Mucosa of descending colon (tissue), 3 donors: ENCODE results near the gene CACNA1D. TPM values are rescaled to one million over a fixed set of nuclear protein-coding genes. Genes with fewer than 3 reads are reported as not detected.

ENCODE experiments used
- ATAC-seq: fragments of 200-7000 bp; cut with Tn5 transposase; one replicate; pipeline ENCODE4 v1.9.1; 2020; ENCODE audit warnings: mild to moderate bottlenecking, moderate library complexity
- DNase-seq, 3 donors: peaks; one replicate each; pipeline ENCODE4 v3.0.0-alpha.2; 2020
- H3K36me3 ChIP-seq: fragments of 200-600 bp; one replicate; pipeline ENCODE4 v1.8.0; 2021; ENCODE audit warnings: low read depth, mild to moderate bottlenecking
- H3K4me1 ChIP-seq: fragments of 200-600 bp; one replicate; pipeline ENCODE4 v1.8.0; 2021; ENCODE audit warnings: low read depth, mild to moderate bottlenecking
- H3K4me3 ChIP-seq: fragments of 200-600 bp; one replicate; pipeline ENCODE4 v1.8.0; 2021; ENCODE audit warnings: mild to moderate bottlenecking
- H3K9me3 ChIP-seq: fragments of 200-600 bp; one replicate; pipeline ENCODE4 v1.8.0; 2021; ENCODE audit warnings: mild to moderate bottlenecking
- intact Hi-C, 2 donors: fragments of 100-400 bp; cut with DNase I in 1 of 2; cut with micrococcal nuclease in 1 of 2; formaldehyde crosslinking; loops; one replicate each; pipeline versions ENCODE4 v1.11.0 to v1.11.1; 2022; cut with DNase I, micrococcal nuclease
- total RNA-seq, 3 donors: library from RNA; stranded (reverse); fragmentation: NEBNext Ultra II Directional in 2 of 3; extraction: Animal tissue kit (Norgen Biotek cat#: 25700) in 2 of 3; gene quantifications; one replicate each; pipeline versions ENCODE4 v1.2.1 to v1.2.4, GENCODE V29; 2021 to 2023
- TF ChIP-seq, protein P1 (sequence below): fragments of 200-600 bp; IDR thresholded peaks from one replicate; pipeline ENCODE4 v1.8.0; 2022; ENCODE audit warnings: antibody characterized with exemption, mild to moderate bottlenecking
- donor health status: DM: no; HTN: no; CAD: no; lungs with moderate emphysema.
- donor health status: DM: no; HTN: no; CAD: no.
- donor health status: DM: no; HTN: yes; CAD: no.

The CACNA1D gene
- total RNA-seq, 3 donors from 2014 or later, result 13.8 to 38.1 (median 22.2) TPM

DNA sequence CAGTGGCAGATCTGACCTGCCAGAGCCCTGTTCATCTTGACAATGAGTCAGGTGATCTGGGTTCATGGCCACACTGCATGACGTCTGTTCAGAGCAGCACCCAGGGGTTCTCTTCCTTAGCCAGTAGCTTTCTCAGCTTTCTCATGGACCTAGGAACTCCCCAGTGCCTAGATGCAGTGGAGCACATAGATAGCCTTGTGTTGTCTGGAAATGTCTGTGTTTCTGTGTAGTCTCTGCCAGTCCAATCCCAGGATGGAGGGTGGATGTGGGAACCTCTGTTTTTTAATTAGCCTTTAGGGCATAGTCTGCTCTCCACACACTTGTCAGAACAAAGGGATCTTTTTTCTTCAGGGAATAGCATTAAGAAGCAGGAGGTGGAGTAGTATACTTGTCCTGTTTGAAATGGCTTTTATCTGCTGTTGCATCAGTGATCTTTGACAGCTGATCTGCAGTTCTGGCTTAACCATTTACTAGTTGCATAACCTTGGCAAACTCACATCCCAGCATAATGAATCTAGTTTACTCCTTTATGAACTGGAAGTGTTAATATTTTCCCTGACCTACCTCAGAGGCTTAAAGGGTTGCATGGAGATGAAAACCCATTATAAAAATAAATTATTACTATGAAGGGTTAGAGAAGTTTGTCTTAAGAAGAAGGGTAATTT, 16.1 kb upstream of the CACNA1D start:
- no peak overlapping the region for H3K4me3 ChIP-seq
- TF ChIP-seq, protein P1, sequence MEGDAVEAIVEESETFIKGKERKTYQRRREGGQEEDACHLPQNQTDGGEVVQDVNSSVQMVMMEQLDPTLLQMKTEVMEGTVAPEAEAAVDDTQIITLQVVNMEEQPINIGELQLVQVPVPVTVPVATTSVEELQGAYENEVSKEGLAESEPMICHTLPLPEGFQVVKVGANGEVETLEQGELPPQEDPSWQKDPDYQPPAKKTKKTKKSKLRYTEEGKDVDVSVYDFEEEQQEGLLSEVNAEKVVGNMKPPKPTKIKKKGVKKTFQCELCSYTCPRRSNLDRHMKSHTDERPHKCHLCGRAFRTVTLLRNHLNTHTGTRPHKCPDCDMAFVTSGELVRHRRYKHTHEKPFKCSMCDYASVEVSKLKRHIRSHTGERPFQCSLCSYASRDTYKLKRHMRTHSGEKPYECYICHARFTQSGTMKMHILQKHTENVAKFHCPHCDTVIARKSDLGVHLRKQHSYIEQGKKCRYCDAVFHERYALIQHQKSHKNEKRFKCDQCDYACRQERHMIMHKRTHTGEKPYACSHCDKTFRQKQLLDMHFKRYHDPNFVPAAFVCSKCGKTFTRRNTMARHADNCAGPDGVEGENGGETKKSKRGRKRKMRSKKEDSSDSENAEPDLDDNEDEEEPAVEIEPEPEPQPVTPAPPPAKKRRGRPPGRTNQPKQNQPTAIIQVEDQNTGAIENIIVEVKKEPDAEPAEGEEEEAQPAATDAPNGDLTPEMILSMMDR, result no peak
- no peaks in the 10 kb centered on the region for H3K36me3 ChIP-seq
- no peaks in the 10 kb centered on the region for H3K9me3 ChIP-seq
- ATAC-seq (peak; percentile 92), DNase-seq (peak in 1 of 3 donors; percentile 56)
- intact Hi-C loops, result no loop called here
- peaks cover 15% of the 10 kb centered on the region for H3K4me1 ChIP-seq

DNA sequence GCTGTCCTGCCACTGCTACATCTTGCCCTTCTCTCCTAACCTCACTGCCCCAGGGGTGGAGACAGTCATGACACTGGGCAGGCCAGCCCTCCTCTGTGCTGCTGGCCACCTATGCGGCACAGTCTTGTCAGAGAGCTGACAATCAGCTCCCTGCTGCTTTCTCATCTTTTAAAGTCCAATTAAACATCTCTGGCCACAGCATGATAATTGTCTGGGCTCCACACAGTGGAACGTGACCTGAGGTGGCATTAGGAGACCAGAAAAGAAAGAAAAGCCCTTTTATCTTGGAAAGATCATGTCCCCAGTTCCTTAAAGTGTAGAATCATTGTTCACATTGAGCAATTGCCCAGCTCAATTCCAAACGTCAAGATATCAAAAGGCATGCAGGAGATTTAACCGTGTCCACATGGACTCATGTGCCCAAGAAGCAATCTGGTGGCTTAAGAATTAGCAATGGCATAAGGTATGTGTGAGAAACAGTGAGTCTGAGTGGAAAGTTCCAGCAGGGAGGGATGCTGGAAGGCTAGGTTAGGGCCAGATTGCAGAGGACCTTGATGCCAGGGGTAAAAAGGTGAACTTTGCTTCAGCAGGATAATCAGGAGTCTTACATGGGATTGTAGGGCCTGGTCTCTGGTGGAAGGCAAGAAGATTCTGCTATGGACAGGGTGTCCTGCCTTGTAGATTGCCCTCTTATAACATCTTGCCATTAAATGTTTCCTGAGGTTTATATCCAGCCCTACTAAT, 15.3 kb upstream of the CACNA1D start:
- TF ChIP-seq, protein P1, result no peak
- H3K4me1 ChIP-seq, result peaks cover 15% of the 10 kb centered on the region
- H3K9me3 ChIP-seq, result no peaks in the 10 kb centered on the region
- H3K4me3 ChIP-seq, result no peak overlapping the region
- intact Hi-C loops, result no loop called here
- DNase-seq (peak in 2 of 3 donors; percentile 32 to 54), ATAC-seq (peak; percentile 72)
- H3K36me3 ChIP-seq, result no peaks in the 10 kb centered on the region

DNA sequence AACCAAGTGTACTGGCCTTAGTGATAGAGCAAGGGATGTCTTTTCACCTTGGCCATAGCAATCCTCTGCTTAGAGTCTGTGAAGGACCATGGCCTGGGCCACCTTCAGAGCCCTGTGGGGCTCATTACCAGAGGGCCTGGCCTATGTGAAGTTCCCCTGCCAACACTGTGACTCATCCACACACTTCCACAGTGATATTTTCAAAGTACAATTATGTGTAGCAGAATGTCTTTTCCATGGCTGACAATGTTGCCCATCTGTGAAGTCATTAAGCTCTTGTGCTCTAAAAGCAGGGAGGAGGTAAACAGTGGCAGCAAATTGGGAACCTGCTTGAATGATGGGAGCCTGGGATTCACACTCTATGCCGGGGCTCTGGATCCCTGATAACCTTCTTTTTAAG, 12.2 kb upstream of the CACNA1D start:
- peaks cover 15% of the 10 kb centered on the region for H3K4me1 ChIP-seq
- TF ChIP-seq, protein P1, result no peak
- no peak for DNase-seq
- ATAC-seq, result no peak
- no peak overlapping the region for H3K4me3 ChIP-seq
- intact Hi-C loops, result no loop called here
- H3K9me3 ChIP-seq, result no peaks in the 10 kb centered on the region
- no peaks in the 10 kb centered on the region for H3K36me3 ChIP-seq

DNA sequence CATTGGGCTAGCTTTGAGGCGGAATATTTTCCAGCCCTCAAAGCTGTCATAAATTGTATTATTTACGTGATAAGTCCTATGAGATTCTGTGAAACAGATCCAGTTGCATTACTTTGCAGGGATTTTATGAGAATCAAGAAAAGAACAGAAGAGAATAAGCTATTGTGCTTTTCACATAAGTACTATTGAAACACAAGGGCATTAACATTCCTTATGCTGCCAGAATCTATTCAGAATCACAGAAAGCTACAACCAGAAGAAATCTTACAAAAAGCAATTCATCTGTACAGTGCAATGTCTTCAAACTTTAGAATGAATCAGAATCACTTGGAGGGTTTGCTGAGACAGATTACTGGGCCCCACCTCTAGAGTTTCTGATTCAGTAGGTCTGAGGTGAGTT, 10.6 kb upstream of the CACNA1D start:
- Histone ChIP-seq H3K4me1 (peaks cover 12% of the 10 kb centered on the region), H3K4me3 (no peak overlapping the region), H3K36me3 (no peaks in the 10 kb centered on the region), H3K9me3 (no peaks in the 10 kb centered on the region)
- ATAC-seq (no peak), DNase-seq (no peak)
- TF ChIP-seq, protein P1, result no peak
- intact Hi-C loops, result no loop called here

DNA sequence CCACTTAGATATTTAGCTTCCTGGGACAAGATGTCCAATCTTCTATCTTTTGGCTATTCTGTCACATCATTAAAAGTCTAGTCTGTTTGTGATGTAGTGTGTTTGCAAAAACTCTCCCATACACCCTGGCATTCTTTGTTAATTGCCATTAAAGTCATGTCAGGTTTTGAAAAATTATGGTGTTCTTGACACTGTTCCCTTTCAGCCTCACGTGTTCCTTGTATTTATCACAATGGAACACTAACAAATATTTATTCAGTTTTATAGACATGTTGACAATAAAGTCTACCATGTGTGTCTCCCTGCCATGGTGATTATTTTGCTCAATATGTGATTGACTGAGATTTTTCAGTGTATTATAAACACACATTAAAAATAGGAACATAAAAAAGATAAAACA, 9.4 kb upstream of the CACNA1D start:
- TF ChIP-seq, protein P1, result no peak
- intact Hi-C loops, result no loop called here
- H3K4me3 ChIP-seq, result no peak overlapping the region
- H3K4me1 ChIP-seq, result peaks cover 5% of the 10 kb centered on the region
- DNase-seq (no peak), ATAC-seq (no peak)
- H3K9me3 ChIP-seq, result no peaks in the 10 kb centered on the region
- H3K36me3 ChIP-seq, result no peaks in the 10 kb centered on the region
